22Rv1 (cell line): Measurements from ENCODE around the gene CACNA2D2.
A peak's percentile ranks its signal among the peaks of the same experiment; 100 is the strongest.

ENCODE experiments used
- H3K27ac ChIP-seq: fragments of 450-650 bp; 2 replicates; pipeline ENCODE4 v1.5.1; 2017
- CTCF ChIP-seq: fragments of 450-650 bp; IDR thresholded peaks from 2 replicates; pipeline ENCODE4 v1.5.1; 2017; ENCODE audit warnings: mild to moderate bottlenecking
- ZFX ChIP-seq: fragments of 450-650 bp; IDR thresholded peaks from 2 replicates; pipeline ENCODE4 v1.6.1; 2017; ENCODE audit warnings: antibody characterized with exemption, borderline replicate concordance

The CACNA2D2 gene

GRCh38 chr3:50448752-50449539, 54.5 kb downstream of the CACNA2D2 start:
- TF ChIP-seq CTCF: no peak
- TF ChIP-seq ZFX: no peak
- no peak overlapping the region for H3K27ac ChIP-seq

DNA sequence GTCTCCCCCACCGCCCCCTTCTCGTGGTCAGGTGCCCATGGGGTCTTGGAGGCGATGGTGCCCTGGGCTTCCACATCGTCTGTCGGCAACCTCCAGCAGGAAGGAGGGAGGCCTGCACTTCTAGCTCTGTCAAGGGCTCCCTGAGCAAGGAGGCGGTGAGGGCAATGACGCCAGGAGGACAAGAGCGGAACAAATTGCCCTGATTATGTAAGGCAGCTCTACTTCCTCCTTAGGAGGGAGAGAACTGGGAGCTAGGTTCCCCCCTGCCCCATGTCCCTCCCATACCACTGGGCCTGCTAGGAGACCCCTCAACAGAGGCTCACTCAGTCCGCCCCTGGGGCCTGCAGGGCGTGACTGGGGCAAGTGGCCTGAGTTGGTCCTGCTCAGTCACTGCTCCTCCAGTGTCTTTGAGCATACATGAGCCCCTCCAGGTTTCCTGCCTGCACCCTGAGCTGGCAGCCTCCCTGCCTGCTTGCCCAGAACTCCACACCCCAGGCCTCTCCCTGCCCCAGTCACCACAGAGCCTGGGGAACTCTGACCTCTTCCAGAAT, 56.1 kb downstream of the CACNA2D2 start:
- H3K27ac ChIP-seq: peak overlapping the region; percentile 72
- TF ChIP-seq CTCF (no peak), ZFX (no peak)

- TF ChIP-seq ZFX (no peak), CTCF (no peak)
- H3K27ac ChIP-seq: peak overlapping the region; percentile 72
These were observed 57.5 kb downstream of the CACNA2D2 start for GRCh38 chr3:50445919-50446318.

- TF ChIP-seq ZFX (no peak), CTCF (no peak)
- H3K27ac ChIP-seq: peak overlapping the region; percentile 72
These were observed 58.7 kb downstream of the CACNA2D2 start for GRCh38 chr3:50444782-50445181.

DNA sequence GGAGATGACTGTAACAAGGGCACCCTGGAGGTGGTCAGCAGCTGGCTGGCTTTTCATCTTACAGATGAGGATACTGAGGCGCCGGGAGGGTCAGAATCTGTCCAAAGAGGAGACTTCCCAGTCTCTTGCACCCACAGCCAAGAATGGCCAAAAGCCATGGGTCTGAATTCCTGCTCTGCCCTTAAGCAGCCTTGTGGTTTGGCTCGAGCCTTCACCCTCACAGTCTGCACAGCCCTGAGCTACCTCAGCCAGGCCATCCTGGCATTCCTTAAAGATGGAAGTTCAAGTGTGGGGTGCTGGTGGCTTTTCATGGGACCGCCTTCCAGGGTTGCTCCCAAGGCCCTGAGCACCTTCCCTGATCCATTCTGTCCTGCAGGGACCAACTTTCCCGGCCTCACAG, 59.2 kb downstream of the CACNA2D2 start:
- TF ChIP-seq ZFX: no peak
- TF ChIP-seq CTCF: no peak
- H3K27ac ChIP-seq: no peak overlapping the region; the same call in 1 of the 2 replicates

GRCh38 chr3:50442945-50443579, 60.4 kb downstream of the CACNA2D2 start:
- TF ChIP-seq CTCF: no peak

More at GRCh38 chr3:50442945-50443579, 60.4 kb downstream of the CACNA2D2 start:
- no peak overlapping the region for H3K27ac ChIP-seq
